PC-3 (cell line): ENCODE data around the gene CCDC8. TPM values are rescaled to one million over a fixed set of nuclear protein-coding genes. Genes with fewer than 3 reads are reported as not detected.

ENCODE experiments used
- ATAC-seq: fragments of 200-7000 bp; cut with Tn5 transposase; 2 replicates; pipeline ENCODE4 v1.9.1; 2020; ENCODE audit warnings: mild to moderate bottlenecking, moderate library complexity
- BruUV-seq: library from RNA; stranded (reverse); fragments of 400-500 nt; replicated peaks from 2 replicates; lab custom pipeline; 2021; lab: Mats Ljungman, UMichigan
- CTCF ChIA-PET: fragments of 300-600 bp; sonication (Branson Sonifier 250); formaldehyde crosslinking; loops from one replicate; lab custom pipeline; 2022; ENCODE audit warnings: antibody characterized with exemption; lab: Charles Lee
- POLR2A ChIA-PET: fragments of 300-600 bp; sonication (Branson Sonifier 250); formaldehyde crosslinking; loops from one replicate; lab custom pipeline; 2022; ENCODE audit warnings: antibody characterized with exemption; ENCODE audit not compliant: unreplicated experiment; lab: Charles Lee
- DNase-seq: peaks from one replicate; pipeline ENCODE4 v3.0.0-alpha.2; 2015
- H2AFZ ChIP-seq: fragments of 300-600 bp; sonication (generic); 2 replicates; pipeline ENCODE4 v1.6.0; 2016; ENCODE audit warnings: antibody characterized with exemption, low read length
- H3F3A ChIP-seq: fragments of 300-600 bp; sonication (generic); one replicate; pipeline ENCODE4 v1.6.0; 2017; ENCODE audit warnings: antibody characterized with exemption, low read length, control low read depth, mild to moderate bottlenecking; ENCODE audit not compliant: unreplicated experiment
- H3K27ac ChIP-seq: fragments of 300-600 bp; sonication (generic); 2 replicates; pipeline ENCODE4 v1.5.1; 2016; ENCODE audit warnings: mild to moderate bottlenecking, low read length
- H3K27me3 ChIP-seq: fragments of 300-600 bp; sonication (generic); 2 replicates; pipeline ENCODE4 v1.6.1; 2016; ENCODE audit warnings: low read length, mixed read lengths
- H3K36me3 ChIP-seq: fragments of 300-600 bp; sonication (generic); 2 replicates; pipeline ENCODE4 v1.6.1; 2016; ENCODE audit warnings: low read depth, mixed run types, low read length, mixed read lengths
- H3K4me1 ChIP-seq: fragments of 300-600 bp; sonication (generic); 2 replicates; pipeline ENCODE4 v1.5.1; 2016; ENCODE audit warnings: low read length; ENCODE audit not compliant: insufficient read depth
- H3K4me2 ChIP-seq: fragments of 300-600 bp; sonication (generic); 2 replicates; pipeline ENCODE4 v1.6.0; 2016; ENCODE audit warnings: low read length
- H3K4me3 ChIP-seq: fragments of 300-600 bp; sonication (generic); 2 replicates; pipeline ENCODE4 v1.5.1; 2016; ENCODE audit warnings: mild to moderate bottlenecking, low read length, mixed read lengths
- H3K79me2 ChIP-seq: fragments of 300-600 bp; sonication (generic); 2 replicates; pipeline ENCODE4 v1.6.1; 2017; ENCODE audit warnings: low read length, mixed read lengths
- H3K9ac ChIP-seq: fragments of 300-600 bp; sonication (generic); 2 replicates; pipeline ENCODE4 v1.6.0; 2016; ENCODE audit warnings: mild to moderate bottlenecking, low read length
- H3K9me2 ChIP-seq: fragments of 300-600 bp; sonication (generic); replicated peaks from 2 replicates; pipeline ENCODE4 v1.6.1; 2016; ENCODE audit warnings: mixed run types, low read length, mixed read lengths
- H3K9me3 ChIP-seq: fragments of 300-600 bp; sonication (generic); 2 replicates; pipeline ENCODE4 v1.6.1; 2016; ENCODE audit warnings: low read length, mixed read lengths
- H4K20me1 ChIP-seq: fragments of 300-600 bp; sonication (generic); 2 replicates; pipeline ENCODE4 v1.6.1; 2016; ENCODE audit warnings: low read length, mixed read lengths
- CTCF ChIP-seq: fragments of 300-600 bp; sonication (generic); conservative IDR thresholded peaks from 2 replicates; pipeline ENCODE4 v1.5.1; 2017; ENCODE audit warnings: antibody characterized with exemption, low read depth, mild to moderate bottlenecking, low read length
- EZH2 ChIP-seq: fragments of 300-600 bp; sonication (generic); IDR thresholded peaks from one replicate; pipeline ENCODE4 v1.6.1; 2017; ENCODE audit warnings: antibody characterized with exemption, mild to moderate bottlenecking, low read length; ENCODE audit not compliant: unreplicated experiment
- EZH2phosphoT487 ChIP-seq: fragments of 300-600 bp; sonication (generic); IDR thresholded peaks from 2 replicates; pipeline ENCODE4 v1.6.1; 2018; ENCODE audit warnings: mild to moderate bottlenecking, antibody characterized with exemption, low read length, borderline replicate concordance
- intact Hi-C: fragments of 100-400 bp; cut with micrococcal nuclease; formaldehyde crosslinking; loops from 2 replicates; pipeline ENCODE4 v1.9.0; 2023
- total RNA-seq: library from RNA; depleted of rRNA; stranded (reverse); fragments of >200 nt; gene quantifications from 2 replicates; pipeline ENCODE4 v1.2.3, GENCODE V29; 2014

The CCDC8 gene
- total RNA-seq, 1 experiment from 2014 or later, result not detected

GRCh38 chr19:46392837-46393236 is 20.5 kb downstream of the CCDC8 start:
- ATAC-seq, result no peak
- H3K9me3 ChIP-seq, result no peaks in the 10 kb centered on the region
- H3K4me3 ChIP-seq, result no peak overlapping the region
- H3K79me2 ChIP-seq, result no peaks in the 10 kb centered on the region
- no peak overlapping the region for H3K27ac ChIP-seq
- TF ChIP-seq CTCF (no peak), EZH2phosphoT487 (no peak), EZH2 (no peak)
- no peak overlapping the region for H3K9ac ChIP-seq
- ChIA-PET CTCF (no interaction called here), POLR2A (no interaction called here)
- no TSS peak for BruUV-seq
- no peaks in the 10 kb centered on the region for H3F3A ChIP-seq
- no peaks in the 10 kb centered on the region for H4K20me1 ChIP-seq
- H3K36me3 ChIP-seq, result peaks cover 7% of the 10 kb centered on the region; the same call in 1 of the 2 replicates
- no peak for DNase-seq
- intact Hi-C loops, result no loop called here
- H3K4me1 ChIP-seq, result no peaks in the 10 kb centered on the region
- H3K27me3 ChIP-seq, result no peaks in the 10 kb centered on the region
- no peak overlapping the region for H3K4me2 ChIP-seq
- H3K9me2 ChIP-seq, result no peaks in the 10 kb centered on the region
- no peak overlapping the region for H2AFZ ChIP-seq

GRCh38 chr19:46392252-46392801 is 21.0 kb downstream of the CCDC8 start:
- POLR2A ChIA-PET, result no interaction called here

More at GRCh38 chr19:46392252-46392801, 21.0 kb downstream of the CCDC8 start:
- Histone ChIP-seq H3K9ac (no peak overlapping the region), H3K9me3 (no peaks in the 10 kb centered on the region), H3K9me2 (no peaks in the 10 kb centered on the region), H2AFZ (no peak overlapping the region), H3K79me2 (no peaks in the 10 kb centered on the region), H3K36me3 (peaks cover 7% of the 10 kb centered on the region; the same call in 1 of the 2 replicates), H3F3A (no peaks in the 10 kb centered on the region), H3K4me1 (no peaks in the 10 kb centered on the region), H3K4me3 (no peak overlapping the region), H4K20me1 (no peaks in the 10 kb centered on the region), H3K27me3 (no peaks in the 10 kb centered on the region), H3K27ac (no peak overlapping the region), H3K4me2 (no peak overlapping the region)
- CTCF ChIA-PET, result no interaction called here
- DNase-seq (no peak), ATAC-seq (no peak)
- intact Hi-C loops, result no loop called here
- TF ChIP-seq EZH2phosphoT487, result no peak
- no peak for TF ChIP-seq EZH2
- TF ChIP-seq CTCF, result no peak
- BruUV-seq, result no TSS peak
